Natural killer cell (primary cell): ENCODE measurements around the gene TCF7L2. TPM values are rescaled to one million over a fixed set of nuclear protein-coding genes. Genes with fewer than 3 reads are reported as not detected.

ENCODE experiments used
- ATAC-seq, 3 donors: fragments of 150-1000 bp in 2 of 3; fragments of 200-7000 bp in 1 of 3; cut with Tn5 transposase; 1 replicate in 1 of 3; 2 replicates in 2 of 3; pipeline ENCODE4 v1.10.0; 2021; ENCODE audit warnings: mild to moderate bottlenecking in 2 of 3, moderate library complexity in 2 of 3
- DNase-seq, 2 donors: peaks; one replicate each; pipeline versions ENCODE4 v3.0.0 to v3.0.0-alpha.2; 2013 to 2021; ENCODE audit warnings: mixed read lengths in 1 of 2
- H3K27ac ChIP-seq: one replicate; pipeline ENCODE4 v1.5.1; 2013; ENCODE audit warnings: mild to moderate bottlenecking, low read length
- H3K27me3 ChIP-seq: one replicate; pipeline ENCODE4 v1.6.1; 2013; ENCODE audit warnings: low read length; ENCODE audit not compliant: control insufficient read depth, insufficient read depth
- H3K36me3 ChIP-seq: one replicate; pipeline ENCODE4 v1.6.1; 2013; ENCODE audit warnings: low read length; ENCODE audit not compliant: control insufficient read depth, insufficient read depth
- H3K4me1 ChIP-seq: one replicate; pipeline ENCODE4 v1.6.1; 2013; ENCODE audit warnings: low read length; ENCODE audit not compliant: control insufficient read depth, insufficient read depth
- H3K4me3 ChIP-seq: one replicate; pipeline ENCODE4 v1.5.1; 2013; ENCODE audit warnings: low read length
- H3K9me3 ChIP-seq: one replicate; pipeline ENCODE4 v1.6.1; 2013; ENCODE audit warnings: low read length; ENCODE audit not compliant: control insufficient read depth, insufficient read depth
- H3K27ac Mint-ChIP-seq, 2 donors: one replicate each; pipeline ENCODE4 v1.8.0; 2022; ENCODE audit warnings: mild to moderate bottlenecking in 2 of 2, mixed read lengths in 2 of 2, moderate library complexity in 1 of 2
- H3K27me3 Mint-ChIP-seq, 2 donors: one replicate each; pipeline ENCODE4 v1.8.0; 2022; ENCODE audit warnings: low read depth in 2 of 2, mixed read lengths in 2 of 2
- H3K36me3 Mint-ChIP-seq: one replicate; pipeline ENCODE4 v1.8.0; 2022; ENCODE audit warnings: mixed read lengths
- H3K4me1 Mint-ChIP-seq, 2 donors: one replicate each; pipeline ENCODE4 v1.8.0; 2022; ENCODE audit warnings: mixed read lengths in 2 of 2
- H3K4me3 Mint-ChIP-seq: one replicate; pipeline ENCODE4 v1.8.0; 2022; ENCODE audit warnings: mild to moderate bottlenecking, moderate library complexity, mixed read lengths
- H3K9me3 Mint-ChIP-seq, 2 donors: one replicate each; pipeline ENCODE4 v1.8.0; 2022; ENCODE audit warnings: mixed read lengths in 2 of 2
- CTCF ChIP-seq: fragments of 200-600 bp; IDR thresholded peaks from one replicate; pipeline ENCODE4 v1.8.0; 2022; ENCODE audit warnings: antibody characterized with exemption
- WGBS: methylation state at CpG from one replicate; pipeline ENCODE4 v1.1.7; 2013; ENCODE audit warnings: missing lambda C conversion rate; ENCODE audit not compliant: insufficient coverage; 5-methylcytosine and 5-hydroxymethylcytosine counted together
- intact Hi-C: fragments of 100-400 bp; cut with micrococcal nuclease; formaldehyde crosslinking; loops from one replicate; pipeline ENCODE4 v1.14.2; 2022
- total RNA-seq, 4 donors: library from RNA; stranded (reverse); fragments of 120-200 nt in 1 of 4; gene quantifications; one replicate each; pipeline versions ENCODE4 v1.2.3 to v1.2.4, GENCODE V29; 2013 to 2022

Gene TCF7L2
- total RNA-seq, 3 donors from 2014 or later (not counting 1 experiment from before 2014, with no cell fraction given): 10.4 to 32.7 (median 15.3) TPM

- Mint-ChIP-seq H3K4me3 (no peak overlapping the region), H3K27ac (no peak overlapping the region)
These were observed 109.3 kb downstream of the TCF7L2 start for GRCh38 chr10:113059371-113059780.

DNA sequence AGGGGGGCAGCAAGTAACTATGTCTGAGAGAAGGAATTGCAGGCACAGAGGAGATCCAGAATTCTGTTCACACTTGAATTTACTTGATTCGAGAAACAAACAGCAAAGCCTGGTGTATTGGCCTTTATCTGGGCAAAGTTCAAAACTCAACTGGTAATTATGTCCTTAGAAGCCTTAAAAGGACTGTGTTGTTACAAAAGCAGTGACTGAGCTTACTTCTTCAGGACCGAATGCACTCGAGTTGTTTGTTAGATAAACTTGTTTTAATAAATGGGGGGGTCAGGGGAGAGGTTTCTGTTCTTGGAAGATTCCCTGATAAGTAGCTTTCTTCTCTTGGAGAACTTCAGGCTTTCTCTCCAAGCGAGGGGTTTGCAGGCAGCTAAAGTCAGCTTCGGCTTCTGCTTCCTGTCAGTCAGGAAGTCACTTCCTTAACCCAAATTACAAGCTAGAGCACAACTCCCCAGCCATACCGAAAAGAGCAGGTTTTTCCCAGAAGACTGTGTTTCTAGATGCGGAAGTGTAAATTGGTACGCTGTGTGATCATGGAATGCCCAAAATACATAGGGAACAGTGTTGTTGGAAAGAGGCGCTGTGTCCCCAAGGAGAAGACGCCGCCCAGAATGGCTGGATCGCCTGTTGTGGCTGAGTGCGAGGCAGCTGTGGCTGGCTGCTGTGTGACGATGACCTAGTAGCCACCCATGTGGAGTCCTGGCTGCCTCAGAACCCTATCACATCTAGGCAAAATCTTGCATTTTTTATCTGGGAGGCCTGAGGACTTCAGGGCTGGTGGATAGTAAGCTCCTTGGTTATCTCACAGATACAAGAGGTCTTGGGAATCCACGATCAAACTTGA lies 110.4 kb downstream of the TCF7L2 start:
- Mint-ChIP-seq H3K4me1 (no peaks in the 10 kb centered on the region), H3K27ac (no peak overlapping the region), H3K27me3 (no peaks in the 10 kb centered on the region), H3K4me3 (no peak overlapping the region), H3K9me3 (no peaks in the 10 kb centered on the region), H3K36me3 (no peaks in the 10 kb centered on the region)
- no peaks in the 10 kb centered on the region for H3K4me1 ChIP-seq
- no peaks in the 10 kb centered on the region for H3K36me3 ChIP-seq
- H3K27ac ChIP-seq: no peak overlapping the region
- ATAC-seq: no peak
- no peaks in the 10 kb centered on the region for H3K27me3 ChIP-seq
- TF ChIP-seq CTCF: no peak
- no peaks in the 10 kb centered on the region for H3K9me3 ChIP-seq
- intact Hi-C loops: no loop called here
- peak in 1 of 2 donors; percentile 21 for DNase-seq
- 51% methylated on average over 15 of the region's 15 CpGs for WGBS
- H3K4me3 ChIP-seq: no peak overlapping the region

More at GRCh38 chr10:113059371-113059780, 109.3 kb downstream of the TCF7L2 start:
- DNase-seq (no peak), ATAC-seq (no peak)
- no peak overlapping the region for H3K27ac ChIP-seq
- no peaks in the 10 kb centered on the region for H3K36me3 ChIP-seq
- H3K4me3 ChIP-seq: no peak overlapping the region
- no peaks in the 10 kb centered on the region for H3K27me3 ChIP-seq
- intact Hi-C loops: no loop called here
- no peaks in the 10 kb centered on the region for H3K9me3 Mint-ChIP-seq
- H3K36me3 Mint-ChIP-seq: no peaks in the 10 kb centered on the region
- no peaks in the 10 kb centered on the region for H3K27me3 Mint-ChIP-seq
- no peaks in the 10 kb centered on the region for H3K9me3 ChIP-seq
- H3K4me1 ChIP-seq: no peaks in the 10 kb centered on the region
- TF ChIP-seq CTCF: no peak
- no peaks in the 10 kb centered on the region for H3K4me1 Mint-ChIP-seq
- 96% methylated on average over 7 of the region's 8 CpGs for WGBS

- Histone ChIP-seq H3K4me3 (no peak overlapping the region), H3K4me1 (no peaks in the 10 kb centered on the region), H3K9me3 (no peaks in the 10 kb centered on the region), H3K27me3 (no peaks in the 10 kb centered on the region), H3K36me3 (no peaks in the 10 kb centered on the region), H3K27ac (no peak overlapping the region)
- ATAC-seq (no peak), DNase-seq (no peak)
- intact Hi-C loops: no loop called here
- H3K9me3 Mint-ChIP-seq: no peaks in the 10 kb centered on the region
- no peak overlapping the region for H3K4me3 Mint-ChIP-seq
- H3K27me3 Mint-ChIP-seq: no peaks in the 10 kb centered on the region
- H3K4me1 Mint-ChIP-seq: no peaks in the 10 kb centered on the region
- no peaks in the 10 kb centered on the region for H3K36me3 Mint-ChIP-seq
- H3K27ac Mint-ChIP-seq: no peak overlapping the region
- 96% methylated on average over 7 of the region's 7 CpGs for WGBS
- TF ChIP-seq CTCF: no peak
These were observed 111.0 kb downstream of the TCF7L2 start for GRCh38 chr10:113061054-113061430.
